HG03521 (cell line): ENCODE results near the gene L1CAM.
"Not testable (repeated sequence)": the region's sequence is repeated elsewhere in the genome, so short reads cannot be mapped to it uniquely, and the experiment has no call there.

Experiments
- ATAC-seq: cut with Tn5 transposase; IDR thresholded peaks from one replicate; pipeline ENCODE4 v1.9.1; 2021; ENCODE audit warnings: mild to moderate bottlenecking, moderate library complexity; ENCODE audit not compliant: unreplicated experiment

The L1CAM gene

DNA sequence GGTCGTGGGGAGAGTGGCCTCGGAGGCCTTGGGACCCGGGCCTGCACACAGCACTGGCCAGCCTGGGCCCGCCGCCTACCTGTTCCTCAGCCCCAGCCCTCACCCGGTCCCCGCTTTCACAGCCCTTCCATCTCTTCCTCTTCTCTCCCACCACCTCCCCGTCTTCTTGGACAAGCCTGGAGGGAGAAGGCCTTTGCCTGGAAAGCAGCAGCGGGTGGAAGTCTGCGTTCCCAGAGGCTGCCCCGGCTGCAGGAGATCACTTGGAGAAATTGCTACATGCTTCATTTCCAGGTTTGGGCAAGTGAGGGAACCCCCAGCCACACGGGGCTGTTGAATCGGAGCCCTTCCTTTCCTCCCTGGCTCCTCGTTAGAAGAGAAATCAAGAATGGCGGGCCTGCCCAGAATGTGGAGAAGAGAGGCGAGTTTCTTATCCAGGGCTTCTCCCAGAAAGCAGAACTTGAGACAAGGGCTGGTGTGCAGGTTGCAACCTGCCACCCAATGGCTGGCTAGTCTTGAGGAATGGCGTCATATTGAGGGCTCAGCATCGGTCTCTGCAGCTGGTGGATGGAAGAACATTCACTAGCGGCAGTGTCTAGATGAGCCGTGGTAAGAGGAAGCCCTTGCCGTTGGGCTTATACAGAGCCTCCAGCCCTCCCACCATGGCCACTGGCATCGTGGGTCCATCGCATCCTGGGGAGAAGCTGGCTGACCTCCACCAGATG lies 54.4 kb downstream of the L1CAM start:
- ATAC-seq, result no peak

DNA sequence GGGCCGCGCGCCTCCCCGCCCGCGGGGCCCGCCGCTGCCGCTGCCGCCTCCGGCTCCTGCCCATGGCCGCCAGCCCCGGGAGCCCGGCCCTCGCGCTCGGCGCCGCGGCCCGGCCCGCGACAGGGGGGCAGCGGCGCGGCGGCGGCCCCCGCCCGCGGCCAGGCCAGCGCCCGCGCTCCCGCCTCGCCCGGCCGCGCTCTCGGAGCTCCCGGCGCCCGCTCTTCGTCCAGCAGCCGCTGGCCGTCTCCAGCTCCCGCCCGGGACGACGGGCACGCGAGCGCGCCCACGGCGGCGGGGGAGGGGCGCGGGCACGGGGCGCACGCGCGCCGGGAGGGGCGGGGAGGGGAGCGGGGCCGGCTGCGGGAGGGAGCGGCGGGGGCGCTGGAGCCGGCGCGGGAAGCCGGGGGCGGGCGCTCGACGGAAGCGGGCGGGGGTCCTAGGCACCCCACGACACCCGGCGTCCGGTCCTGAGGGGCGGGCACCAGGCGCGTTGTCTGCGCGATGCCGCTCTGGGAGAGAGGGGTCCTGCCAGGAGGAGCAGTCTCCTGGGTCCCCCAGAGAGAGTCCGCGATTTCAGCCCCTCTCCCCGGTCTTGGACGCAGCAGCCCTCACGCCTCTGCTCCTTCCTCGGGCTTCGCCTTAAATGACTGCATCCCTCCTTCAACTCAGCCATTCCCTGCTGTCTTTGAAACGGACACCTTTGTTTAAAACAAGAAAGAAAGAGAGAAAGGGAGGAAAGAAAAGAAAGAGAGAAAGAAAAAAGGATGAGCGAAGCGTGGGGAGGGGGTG lies 55.1 kb downstream of the L1CAM start:
- no peak for ATAC-seq

DNA sequence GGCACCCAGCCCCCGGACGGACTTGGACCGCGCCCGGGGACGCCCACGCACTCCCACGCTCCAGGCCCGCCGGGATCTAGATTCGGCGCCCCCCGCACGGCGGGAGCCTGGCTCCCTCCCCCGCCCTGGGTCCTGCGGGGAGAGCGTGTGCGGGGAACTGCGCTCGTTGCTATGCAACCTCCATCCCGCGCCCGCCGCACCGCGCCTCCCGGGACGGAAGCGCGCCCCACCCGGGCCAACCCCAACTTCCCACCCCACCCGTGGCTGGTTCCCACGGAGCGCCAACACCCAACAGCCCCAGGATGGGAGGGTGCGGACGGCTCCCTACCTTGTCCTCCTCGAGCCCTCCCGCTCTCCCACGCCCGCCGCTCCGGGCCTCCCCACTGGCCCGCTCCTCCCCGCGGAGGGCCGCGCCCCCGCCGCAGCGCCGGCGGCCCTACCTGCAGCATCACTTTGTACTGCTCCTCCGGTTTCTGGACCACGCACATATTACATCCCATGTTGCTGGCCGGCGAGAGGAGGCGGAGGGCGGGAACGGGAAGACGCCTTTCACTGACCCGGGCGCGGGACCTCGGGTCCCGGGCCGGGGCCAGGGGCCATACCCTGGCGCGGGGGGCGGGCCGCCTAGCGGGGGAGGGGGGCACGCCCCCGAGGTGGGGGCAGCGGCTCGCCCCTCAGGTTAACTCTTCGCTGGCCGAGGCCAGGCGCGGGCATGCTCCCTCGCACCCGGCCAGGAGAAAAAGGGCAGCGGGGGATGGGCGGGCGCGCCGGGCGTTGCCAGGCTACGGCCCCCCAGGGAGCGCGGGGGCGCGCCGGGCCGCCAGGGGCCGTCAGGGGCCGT lies 56.0 kb downstream of the L1CAM start, which contains the start of gene PDZD4:
PDZD4 (minus strand) TSS at position 746 of the 841 bp plus-strand sequence; CDS start at position 500, 246 bp downstream.
- ATAC-seq, result no peak

DNA sequence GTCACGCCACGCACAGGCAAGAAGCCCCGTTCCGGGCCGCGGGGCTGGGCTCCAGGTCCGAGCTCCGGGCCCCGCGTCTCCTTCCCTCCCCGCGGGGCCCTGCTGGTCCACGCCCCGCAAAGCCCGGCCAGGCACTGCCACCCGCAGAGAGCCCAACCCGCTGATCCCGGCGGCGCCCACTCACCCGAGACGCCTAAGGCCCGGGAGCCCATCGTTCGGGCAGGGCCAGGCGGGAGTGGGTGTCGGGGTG lies 56.5 kb downstream of the L1CAM start:
- ATAC-seq, result no peak

DNA sequence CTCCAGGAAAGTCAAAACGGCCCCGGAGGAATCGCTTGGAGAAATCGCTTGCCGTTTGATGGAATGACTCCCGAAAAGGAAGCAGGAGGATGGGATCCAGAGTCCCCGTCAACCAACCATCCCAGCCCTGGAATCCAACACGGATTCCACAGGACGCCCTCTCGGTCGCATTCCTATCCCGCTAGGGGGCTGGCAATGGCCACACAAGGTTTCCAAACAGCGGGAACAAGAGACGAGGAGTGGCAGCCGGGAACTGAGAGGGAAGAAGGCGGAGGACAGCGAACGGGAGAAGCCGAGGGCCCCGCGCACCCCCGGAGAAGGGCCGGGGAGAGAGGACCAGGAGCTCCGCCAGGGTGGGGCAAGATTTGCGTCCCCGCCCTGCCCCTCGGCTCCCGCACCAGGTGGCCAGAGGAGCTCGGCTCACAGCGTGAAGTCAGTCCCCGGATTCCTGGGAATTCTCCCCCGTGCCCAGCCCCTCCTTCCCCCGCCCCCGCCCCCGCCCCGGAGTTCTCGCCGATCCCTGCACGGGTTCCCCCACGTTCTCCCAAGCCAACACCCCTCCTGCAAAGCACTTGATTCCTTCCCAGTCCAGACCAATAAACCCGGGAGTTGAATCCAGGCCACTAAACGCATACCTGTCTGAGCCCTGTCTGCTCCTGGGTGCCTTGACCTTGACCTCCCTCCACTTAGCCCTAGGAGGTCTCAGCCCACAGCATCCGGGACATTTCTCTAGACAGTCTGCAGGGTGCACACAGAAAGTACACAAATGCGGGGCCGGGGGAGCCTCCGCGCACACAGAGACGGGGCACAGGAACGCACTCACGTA lies 57.0 kb downstream of the L1CAM start:
- no peak for ATAC-seq

DNA sequence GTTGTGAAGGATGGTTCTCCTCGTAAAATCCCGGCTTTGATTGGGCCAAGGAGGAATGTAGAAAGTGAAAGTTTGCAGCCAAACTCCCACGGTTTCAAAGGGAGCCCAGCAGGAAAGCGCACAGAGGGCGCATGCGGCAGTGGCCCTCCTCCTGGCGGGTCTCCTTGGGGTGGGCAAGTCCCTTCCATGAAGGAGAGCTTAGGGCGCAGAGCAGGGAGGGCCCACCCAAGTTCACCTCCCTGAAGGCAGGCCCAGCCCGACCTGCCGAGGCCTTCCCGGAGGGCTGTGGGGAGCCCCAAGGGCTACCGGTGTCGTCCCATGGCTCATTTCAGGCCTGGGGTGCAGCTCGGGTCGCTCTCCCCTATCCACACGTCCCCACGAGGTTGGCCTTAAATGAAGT lies 57.7 kb downstream of the L1CAM start:
- no peak for ATAC-seq

DNA sequence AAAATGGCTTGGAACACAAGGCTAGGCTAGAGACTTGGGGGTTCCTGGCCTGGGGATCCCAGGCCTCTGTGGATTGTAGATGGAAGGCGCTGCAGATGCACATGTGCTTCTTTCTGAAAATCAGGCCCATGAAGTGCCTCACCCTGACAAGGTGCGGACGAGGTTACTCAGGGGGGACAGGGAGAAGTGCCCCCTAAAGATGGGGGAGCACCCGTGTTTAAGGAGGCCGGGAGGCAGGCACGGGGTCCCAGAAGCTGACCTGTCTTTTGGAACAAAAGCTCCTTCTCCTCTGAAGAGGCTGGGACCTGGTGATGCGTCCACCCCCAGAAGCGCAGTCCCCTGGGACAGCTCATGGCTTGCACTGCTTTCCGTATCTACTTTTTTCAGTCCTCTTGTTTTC lies 58.1 kb downstream of the L1CAM start:
- ATAC-seq, result no peak

DNA sequence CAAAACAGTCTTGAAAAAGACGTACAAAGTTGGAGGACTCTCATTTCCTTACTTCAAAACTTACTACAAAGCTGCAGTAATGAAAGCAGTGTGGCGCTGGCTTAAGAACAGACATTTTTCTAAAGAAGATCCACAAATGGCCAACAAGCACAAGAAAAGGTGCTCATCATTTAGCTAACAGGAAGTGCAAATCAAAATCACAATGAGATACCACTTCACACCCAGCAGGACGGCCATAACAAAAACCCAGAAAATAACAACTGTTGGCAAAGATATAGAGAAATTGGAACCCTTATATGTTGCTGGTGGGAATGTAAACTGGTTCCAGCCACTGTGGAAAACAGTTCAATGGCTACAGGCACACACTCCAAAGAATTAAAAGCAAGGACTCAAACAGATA lies 59.0 kb downstream of the L1CAM start:
- no peak for ATAC-seq

DNA sequence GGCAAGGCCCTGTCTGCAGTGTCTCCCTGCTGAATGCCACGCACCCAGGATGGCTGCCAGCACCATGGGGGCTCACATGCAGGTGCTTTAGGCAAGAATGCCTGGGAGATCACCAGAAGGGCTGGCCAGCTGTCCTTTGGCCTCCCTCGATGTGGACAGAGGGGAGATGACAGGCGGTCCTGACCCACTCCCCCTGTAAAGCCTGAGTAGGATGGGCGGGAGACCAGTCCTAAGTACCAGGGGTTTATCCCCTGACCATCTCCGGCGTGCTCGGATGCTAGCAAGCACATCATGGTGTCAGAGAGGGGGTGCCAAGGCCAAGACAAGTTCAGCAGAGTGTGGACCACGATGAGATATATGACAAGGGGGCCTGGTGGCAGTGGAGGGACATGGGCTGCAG lies 60.9 kb downstream of the L1CAM start:
- no peak for ATAC-seq

DNA sequence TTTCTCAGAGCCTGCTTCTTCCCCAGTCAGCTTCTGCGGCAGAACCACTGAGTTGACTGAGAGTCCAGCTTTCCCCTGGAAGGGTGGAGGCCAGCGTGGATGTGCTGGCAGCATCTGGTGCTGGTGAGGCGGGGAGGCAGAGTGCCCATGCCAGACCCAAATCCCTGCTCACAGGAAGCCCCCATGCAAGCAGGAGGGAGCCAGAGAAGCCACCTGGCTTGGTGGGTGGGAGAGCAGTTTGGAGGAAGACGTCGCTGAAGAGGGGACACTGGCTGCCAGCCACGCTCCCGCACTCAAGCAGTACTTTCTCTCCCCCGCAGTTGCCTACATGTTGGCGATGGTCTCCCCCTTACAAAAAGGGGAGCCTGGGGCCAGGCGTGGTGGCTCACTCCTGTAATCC lies 61.6 kb downstream of the L1CAM start:
- no peak for ATAC-seq

DNA sequence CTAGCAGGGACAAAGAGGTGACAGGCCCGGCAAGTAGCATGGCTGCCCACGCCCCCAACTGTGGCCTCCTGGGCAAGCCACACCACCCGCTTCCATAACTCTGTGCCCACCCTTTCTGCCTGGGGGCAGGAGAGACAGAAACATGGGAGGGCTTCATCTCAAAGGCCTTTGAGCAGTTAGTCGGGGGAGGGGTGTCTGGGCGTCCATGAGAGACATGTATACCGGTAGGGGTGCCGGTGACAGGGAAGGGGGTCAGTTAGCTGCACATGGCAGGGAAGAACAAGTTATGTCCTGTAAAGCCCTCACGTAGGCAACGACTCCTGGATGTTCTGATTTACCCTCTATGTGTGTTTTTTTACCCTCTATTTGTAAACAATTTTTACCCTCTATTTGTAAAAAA lies 64.9 kb downstream of the L1CAM start:
- no peak for ATAC-seq

DNA sequence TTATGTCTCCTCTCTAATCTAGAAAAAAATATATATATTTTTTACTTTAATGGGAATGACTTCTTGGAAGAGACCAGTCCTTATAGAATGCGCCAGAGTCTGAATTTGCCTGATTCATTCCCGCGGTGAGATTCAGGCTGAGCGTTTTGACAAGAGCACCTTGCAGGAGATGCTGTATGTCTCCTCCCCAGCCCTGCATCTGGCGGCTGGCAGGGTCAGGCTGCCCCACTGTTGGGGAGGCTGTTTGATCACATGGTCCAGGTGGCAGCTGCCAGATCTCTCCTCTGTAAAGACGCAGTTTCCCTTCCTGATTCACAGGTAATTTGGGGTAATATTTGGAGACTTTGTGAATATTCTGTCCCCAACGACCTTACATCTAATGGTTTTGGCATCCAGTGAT lies 65.4 kb downstream of the L1CAM start:
- no peak for ATAC-seq

DNA sequence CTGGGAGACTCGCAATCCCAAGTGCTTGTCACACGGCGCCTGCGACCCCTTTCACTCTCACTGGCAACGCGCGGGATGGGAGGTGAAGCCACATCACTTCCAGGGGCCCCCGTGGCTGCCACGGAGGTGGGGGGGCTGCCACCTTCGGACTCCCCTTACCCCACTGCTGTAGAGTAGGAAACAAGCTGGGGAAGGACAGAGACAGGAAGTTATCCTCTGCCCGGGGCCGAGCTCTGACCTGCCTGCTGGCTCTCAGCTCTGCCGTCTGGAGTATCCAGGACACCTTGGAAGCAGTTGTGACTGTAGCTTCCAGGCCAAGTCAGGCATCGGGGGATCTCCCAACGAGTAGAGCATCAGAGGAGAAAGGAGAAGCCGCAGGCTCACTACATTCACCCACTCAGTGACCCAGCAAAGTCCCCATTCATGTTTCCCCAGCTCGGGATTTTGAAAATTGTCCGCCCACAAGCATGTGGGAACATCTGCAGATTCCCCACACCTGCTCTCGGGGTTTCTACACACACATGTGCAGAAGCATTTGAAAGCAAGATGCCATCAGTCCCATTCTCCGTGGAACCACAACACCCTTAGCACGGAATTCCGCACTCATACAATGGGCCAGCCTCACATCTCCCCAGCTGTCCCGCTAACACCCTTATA lies 66.5 kb downstream of the L1CAM start:
- no peak for ATAC-seq

DNA sequence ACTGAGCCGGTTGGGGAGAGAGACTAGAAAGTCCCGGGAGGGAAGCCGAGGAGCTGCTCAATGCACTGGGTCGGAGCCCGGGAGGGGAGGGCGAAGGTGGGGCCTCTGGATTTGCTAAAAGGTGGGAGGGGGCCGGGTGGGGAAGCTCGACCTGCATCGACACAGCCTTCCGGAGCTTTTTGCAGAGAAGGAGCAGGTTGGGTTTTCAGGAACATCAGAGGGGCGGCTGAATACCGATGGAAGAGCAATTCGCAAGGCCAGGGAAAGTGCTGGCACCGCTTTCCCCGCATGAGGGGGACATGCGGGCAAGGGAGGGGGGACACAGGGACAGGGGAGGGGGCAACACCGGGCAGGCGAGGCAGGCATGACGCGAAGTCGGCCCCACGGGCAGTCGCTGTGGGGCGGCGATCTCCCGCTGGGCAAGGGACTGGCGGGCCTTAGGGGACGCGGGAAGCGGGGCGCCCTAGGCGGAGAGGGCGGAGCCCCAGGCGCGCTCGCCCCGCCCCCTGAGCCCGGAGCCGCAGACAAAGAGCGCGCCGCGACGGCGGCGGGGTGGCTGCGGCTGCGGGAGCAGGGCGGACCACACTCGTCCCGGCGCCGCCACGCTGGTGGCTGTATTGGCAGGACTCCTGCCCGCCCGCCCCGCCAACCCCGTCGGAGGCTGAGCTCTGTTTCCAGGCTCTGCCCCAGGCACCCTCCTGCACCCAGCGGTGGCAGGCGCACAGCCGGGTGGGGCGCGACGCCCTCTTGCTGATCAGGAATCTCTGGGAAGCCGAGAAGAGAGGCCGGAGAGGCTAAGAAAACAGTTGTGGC lies 67.2 kb downstream of the L1CAM start:
- no peak for ATAC-seq

DNA sequence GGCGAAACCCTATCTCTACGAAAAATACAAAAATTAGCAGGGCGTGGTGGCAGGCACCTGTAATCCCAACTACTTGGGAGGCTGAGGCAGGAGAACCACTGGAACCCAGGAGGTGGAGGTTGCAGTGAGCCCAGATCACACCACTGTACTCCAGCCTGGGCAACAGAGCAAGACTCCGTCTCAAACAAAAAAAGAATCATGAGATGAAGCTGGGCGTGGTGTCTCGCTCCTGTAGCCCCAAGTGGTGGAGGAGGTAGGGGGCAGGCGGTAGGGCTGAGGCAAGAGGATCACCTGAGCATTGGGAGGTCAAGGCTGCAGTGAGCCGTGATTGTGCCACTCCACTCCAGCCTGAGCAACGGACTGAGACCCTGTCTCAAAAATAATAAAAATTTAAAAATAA lies 67.9 kb downstream of the L1CAM start:
- not testable (repeated sequence) for ATAC-seq

DNA sequence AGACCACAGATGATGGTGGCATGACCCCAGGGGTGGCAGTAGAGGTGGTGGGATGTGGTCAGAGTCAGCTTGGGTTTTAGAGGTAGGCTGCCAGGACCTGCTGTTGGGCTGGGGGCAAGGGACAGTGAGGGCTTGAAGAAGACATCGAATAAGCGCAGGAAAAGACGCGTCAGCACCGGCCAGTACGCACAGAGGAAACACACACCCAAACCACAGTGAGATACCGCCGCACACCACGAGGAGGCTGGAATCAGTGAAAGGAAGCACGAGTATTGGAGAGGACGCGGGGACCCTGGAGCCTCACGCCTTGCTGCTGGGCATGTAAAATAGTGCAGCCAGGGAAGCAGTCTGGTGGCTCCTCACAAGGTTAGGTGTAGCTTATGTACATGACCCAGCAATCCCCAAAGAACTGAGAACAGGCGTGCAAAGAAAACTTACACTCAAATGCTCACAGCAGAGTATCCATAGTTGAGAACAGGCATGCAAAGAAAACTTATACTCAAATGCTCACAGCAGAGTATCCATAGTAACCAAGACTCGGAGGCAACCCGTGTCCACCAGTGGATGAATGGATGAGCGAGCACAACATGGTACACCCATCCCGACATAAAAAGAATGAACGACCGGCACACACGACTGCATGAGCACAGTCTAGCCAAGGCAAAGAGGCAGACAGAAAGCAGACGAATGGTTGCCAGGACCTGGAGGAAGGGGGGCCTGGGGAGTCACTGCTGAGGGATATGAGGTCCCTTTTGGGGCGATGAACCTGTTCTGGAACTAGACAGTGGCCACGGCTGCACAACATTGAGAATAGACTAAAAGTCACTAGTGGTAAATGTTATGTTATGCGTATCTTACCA lies 68.9 kb downstream of the L1CAM start:
- no peak for ATAC-seq

DNA sequence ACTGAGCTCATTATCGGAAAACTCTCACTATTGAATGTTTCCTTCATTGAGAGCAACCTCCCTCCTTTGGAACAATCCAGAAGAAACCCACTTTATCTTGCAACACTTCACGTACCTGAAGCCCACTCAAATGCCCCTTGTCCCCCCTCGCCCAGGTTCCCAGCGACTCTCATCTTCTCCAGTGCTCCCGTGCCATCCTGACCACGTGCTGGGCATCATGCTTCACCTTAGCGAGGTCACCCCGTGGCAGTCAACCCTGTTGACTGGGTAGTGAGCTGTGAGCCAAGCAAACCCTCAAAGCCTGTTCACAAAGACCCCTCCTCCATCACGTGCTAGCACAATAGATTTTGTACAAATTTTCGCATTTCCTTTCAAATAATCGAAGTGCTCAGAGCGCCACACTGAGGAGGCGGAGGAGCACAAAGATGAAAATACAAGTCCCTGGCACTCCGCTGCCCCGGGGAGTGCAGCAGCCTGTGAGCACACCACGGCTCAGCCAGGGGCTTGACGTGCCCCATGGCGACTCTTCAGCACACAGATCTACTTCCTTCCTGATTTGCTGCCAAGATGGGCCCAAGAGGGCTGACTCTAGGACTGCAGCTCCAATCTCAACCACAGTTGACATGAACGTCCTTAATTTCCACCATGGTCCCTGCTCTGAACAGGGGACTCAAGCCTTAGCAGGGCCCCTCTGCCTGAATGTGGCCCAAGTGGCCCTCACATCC lies 71.2 kb downstream of the L1CAM start:
- no peak for ATAC-seq

DNA sequence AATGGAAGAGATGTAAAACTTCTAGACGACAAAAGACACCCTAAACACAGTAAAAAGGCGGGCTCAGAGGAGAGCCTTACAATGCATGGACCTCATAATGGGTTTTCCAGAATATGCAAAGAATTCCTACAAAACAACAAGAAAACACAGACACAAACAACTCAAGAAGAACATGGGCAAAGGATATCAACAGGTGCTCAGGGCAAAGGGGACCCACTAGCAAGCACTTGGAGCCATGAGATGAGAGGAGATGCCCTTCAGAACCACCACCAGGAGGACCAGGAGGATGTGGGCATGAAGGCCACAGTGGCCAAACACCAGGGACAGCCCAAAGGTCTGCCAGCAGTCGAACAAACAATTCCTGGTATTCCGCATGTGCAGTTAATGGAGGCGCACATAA lies 72.8 kb downstream of the L1CAM start:
- ATAC-seq, result no peak
